Renal cortical epithelial cell (primary cell): ENCODE data around the gene SORT1. TPM values are rescaled to one million over a fixed set of nuclear protein-coding genes. Genes with fewer than 3 reads are reported as not detected.

ENCODE experiments used
- DNase-seq: peaks from one replicate; pipeline ENCODE4 v3.0.0-alpha.2; 2011; ENCODE audit warnings: low read depth
- total RNA-seq: library from RNA; depleted of rRNA; stranded (reverse); fragments of >200 nt; gene quantifications from 2 replicates; pipeline ENCODE4 v1.2.3, GENCODE V29; 2014

The SORT1 gene
- total RNA-seq, 1 donor from 2014 or later: 96.6 TPM

- DNase-seq: peak; percentile 92
Measured at GRCh38 chr1:109274533-109275476, 122.9 kb downstream of the SORT1 start.

GRCh38 chr1:109273570-109274288 lies 124.0 kb downstream of the SORT1 start:
- no peak for DNase-seq

- no peak for DNase-seq
Measured at GRCh38 chr1:109272831-109273547, 124.7 kb downstream of the SORT1 start.

- no peak for DNase-seq
Measured at GRCh38 chr1:109272021-109272799, 125.5 kb downstream of the SORT1 start.

GRCh38 chr1:109271458-109271857 lies 126.3 kb downstream of the SORT1 start:
- no peak for DNase-seq

- DNase-seq: no peak
Measured at GRCh38 chr1:109270623-109271317, 126.9 kb downstream of the SORT1 start.

GRCh38 chr1:109269981-109270622 lies 127.6 kb downstream of the SORT1 start:
- DNase-seq: no peak

GRCh38 chr1:109269212-109269980 lies 128.3 kb downstream of the SORT1 start:
- no peak for DNase-seq

GRCh38 chr1:109268431-109269211 lies 129.1 kb downstream of the SORT1 start:
- DNase-seq: no peak

GRCh38 chr1:109267743-109268300 lies 129.9 kb downstream of the SORT1 start:
- DNase-seq: no peak

GRCh38 chr1:109266965-109267364 lies 130.8 kb downstream of the SORT1 start:
- DNase-seq: no peak

GRCh38 chr1:109265741-109266330 lies 131.9 kb downstream of the SORT1 start:
- no peak for DNase-seq

GRCh38 chr1:109265016-109265415 lies 132.7 kb downstream of the SORT1 start:
- DNase-seq: no peak

- no peak for DNase-seq
Measured at GRCh38 chr1:109264379-109264755, 133.4 kb downstream of the SORT1 start.

GRCh38 chr1:109263597-109264378 lies 133.9 kb downstream of the SORT1 start:
- peak; percentile 80 for DNase-seq

- no peak for DNase-seq
Measured at GRCh38 chr1:109263234-109263596, 134.5 kb downstream of the SORT1 start.
